GM18858 (cell line): Measurements from ENCODE around the gene OR3A2.
"Not testable (repeated sequence)": the region's sequence is repeated elsewhere in the genome, so short reads cannot be mapped to it uniquely, and the experiment has no call there.

Experiments used
- ATAC-seq: cut with Tn5 transposase; IDR thresholded peaks from one replicate; pipeline ENCODE4 v1.9.1; 2021; ENCODE audit not compliant: unreplicated experiment

Gene OR3A2

DNA sequence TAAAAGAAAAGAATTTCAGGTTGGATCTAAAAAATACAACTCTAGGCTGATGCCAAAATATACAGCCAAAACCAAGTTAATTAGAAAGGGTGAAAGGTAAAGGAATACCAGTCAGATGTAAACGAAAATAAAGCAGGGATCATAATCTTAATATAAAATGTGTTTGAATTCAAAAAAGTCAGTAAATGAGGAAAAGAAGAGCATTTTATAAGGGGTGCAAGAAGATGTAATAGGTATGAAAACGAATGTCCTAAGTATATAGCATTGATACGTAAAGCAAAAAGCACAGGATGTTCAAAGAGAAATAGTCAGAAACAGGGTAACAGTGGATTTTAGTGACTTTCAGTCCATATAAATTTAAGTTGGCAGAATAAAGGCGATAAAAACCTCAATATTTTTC, 90.5 kb downstream of the OR3A2 start:
- ATAC-seq, result no peak

DNA sequence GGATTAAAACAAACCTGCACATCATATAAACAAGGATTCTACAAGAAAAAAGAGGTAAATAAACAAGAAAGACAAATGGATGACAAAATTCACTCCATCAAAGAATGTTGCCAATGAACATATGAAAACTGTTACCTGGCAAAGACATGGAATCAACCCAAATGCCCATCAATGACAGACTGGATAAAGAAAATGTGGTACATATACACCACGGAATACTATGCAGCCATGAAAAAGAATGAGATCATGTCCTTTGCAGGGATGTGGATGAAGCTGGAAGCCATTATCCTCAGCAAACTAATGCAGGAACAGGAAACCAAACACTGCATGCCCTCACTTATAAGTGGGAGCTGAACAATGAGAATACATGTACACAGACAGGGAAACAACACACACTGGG, 92.6 kb downstream of the OR3A2 start:
- not testable (repeated sequence) for ATAC-seq

- ATAC-seq, result no peak
Observed at GRCh38 chr17:3282901-3283300, 103.2 kb downstream of the OR3A2 start.

- ATAC-seq, result no peak
Observed at GRCh38 chr17:3276126-3276525, 110.0 kb downstream of the OR3A2 start.

DNA sequence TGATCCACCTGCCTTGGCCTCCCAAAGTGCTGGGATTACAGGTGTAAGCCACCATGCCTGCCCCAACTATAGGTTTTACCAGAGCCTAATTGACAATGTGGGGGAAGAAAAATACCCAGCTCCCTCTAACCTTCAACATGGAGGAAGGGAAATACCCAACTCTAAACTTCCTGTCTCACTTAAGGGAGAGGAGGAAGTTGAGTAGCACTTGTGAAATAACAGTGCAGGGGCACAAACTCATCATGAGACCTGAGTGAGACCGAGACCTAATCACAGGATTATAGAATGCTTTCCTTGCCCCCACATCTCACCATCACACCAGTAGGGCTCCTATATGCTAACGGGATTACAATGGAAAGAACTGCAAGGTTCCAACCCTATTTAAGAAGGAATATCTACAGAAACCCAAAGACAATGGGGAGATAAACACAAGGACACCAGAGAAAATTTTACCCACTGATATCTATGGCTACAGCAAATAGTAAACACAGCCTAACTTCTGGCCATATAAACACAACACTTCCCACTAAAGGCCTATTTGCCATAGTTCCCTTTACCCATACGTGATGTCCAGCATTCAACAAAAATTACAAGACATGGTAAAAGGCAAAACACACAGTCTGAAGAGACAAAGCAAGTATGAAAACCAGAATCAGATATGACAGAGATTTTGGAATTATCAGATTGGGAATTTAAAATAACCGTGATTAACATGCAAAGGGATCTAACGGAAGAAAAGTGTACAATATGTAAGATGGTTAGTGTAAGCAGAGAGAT, 114.8 kb downstream of the OR3A2 start:
- no peak for ATAC-seq

DNA sequence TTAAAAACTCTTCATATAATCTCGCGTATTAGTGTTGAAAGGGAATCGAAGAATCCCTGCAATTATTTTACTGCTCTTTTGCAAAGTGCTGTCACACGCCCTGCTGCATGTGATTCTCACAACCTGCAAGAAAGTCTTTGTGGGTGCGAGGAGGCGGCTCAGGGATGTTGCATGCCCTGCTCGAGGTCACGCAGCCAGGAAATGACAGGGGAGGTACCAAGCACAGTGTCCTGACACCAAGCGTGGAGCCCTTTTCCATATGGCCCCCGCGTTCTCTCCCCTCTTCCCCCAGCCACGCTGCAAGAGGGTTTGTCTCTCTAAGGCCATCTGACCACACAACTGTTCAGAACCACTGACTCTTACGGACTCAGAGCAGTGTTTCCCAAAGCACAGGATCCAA, 125.5 kb downstream of the OR3A2 start:
- no peak for ATAC-seq

DNA sequence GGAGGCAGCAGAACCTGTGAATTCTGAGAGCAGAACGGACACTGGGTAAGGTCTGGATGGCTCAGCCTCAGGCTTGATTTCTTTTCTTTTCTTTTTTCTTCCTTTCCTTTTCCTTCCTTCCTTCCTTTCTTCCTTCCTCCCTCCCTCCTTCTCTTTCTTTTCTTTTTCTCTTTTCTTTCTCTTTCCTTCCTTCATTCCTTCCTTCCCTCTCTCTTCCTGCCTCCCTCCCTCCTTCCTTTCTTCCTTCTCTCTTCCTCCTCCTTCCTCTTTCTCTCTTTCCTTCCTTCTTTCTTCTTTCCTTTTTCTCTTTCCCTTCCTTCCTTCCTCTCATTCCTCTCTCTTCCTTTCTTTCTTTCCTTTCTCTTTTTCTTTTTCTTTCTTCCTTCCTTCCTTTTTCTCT, 125.9 kb downstream of the OR3A2 start:
- ATAC-seq, result no peak

GRCh38 chr17:3256575-3256974, 129.5 kb downstream of the OR3A2 start:
- no peak for ATAC-seq

DNA sequence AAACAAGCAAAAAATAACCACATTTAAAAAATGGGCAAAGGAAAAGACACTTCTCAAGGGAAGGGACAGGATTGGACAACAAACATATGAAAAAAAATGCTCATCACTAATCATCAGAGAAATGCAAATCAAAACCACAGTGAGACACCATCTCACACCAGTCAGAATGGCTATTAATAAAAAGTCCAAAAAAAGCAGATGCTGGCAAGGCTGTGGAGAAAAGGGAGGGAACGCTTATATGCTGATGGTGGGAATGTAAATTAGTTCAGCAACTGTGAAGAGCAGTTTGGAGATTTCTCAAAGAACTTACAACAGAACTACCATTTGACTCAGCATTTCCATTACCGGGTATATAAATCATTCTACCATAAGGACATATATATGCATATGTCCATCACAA, 137.1 kb downstream of the OR3A2 start:
- not testable (repeated sequence) for ATAC-seq

DNA sequence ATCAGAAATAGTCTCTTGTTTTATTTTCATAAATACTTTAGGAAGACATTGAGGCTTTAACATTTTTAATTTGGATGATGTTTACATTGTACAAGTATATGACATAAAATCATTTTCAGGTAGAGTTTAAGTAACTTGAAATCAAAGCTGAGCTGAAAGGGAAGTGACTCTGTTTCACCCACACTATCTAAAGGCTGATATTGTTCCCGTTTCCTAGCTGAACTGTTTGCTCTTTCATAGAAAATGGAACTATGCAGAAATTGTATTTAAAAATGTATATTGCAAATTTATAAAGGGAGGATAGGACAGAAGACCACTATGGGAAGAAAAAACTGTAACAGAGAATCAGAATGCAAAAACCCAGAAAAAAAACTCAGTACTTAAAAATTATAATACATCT, 141.3 kb downstream of the OR3A2 start:
- ATAC-seq, result not testable (repeated sequence)

GRCh38 chr17:3241044-3241443, 145.1 kb downstream of the OR3A2 start:
- not testable (repeated sequence) for ATAC-seq

DNA sequence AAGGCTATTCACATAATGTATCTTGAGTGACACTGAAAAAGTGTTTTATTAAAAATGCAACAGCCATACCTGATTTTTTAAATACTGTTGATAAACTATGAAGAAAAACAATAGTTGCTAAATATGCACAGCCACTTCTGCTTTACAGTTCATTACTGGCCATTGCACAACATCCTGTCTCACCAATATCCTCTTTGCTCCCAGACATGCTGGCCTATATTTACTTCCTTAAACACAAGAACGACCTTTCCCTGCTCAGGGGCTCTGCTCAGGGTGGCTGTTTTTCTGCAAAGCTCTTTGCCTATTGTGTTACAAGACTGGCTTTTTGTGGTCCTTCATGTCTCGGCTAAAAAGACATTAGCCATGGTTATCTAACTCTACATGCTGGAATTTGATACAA, 147.4 kb downstream of the OR3A2 start:
- not testable (repeated sequence) for ATAC-seq

GRCh38 chr17:3232300-3232699, 153.8 kb downstream of the OR3A2 start:
- not testable (repeated sequence) for ATAC-seq
